Sigmoid colon (tissue), 7 donors: ENCODE results near the gene SPDYA. TPM values are rescaled to one million over a fixed set of nuclear protein-coding genes. Genes with fewer than 3 reads are reported as not detected.

Experiments
- DNase-seq: peaks from one replicate; pipeline ENCODE4 v3.0.0-alpha.2; 2019
- H3K27ac ChIP-seq, 4 donors: fragments of 200-600 bp; sonication (generic); one replicate each; pipeline ENCODE4 v1.5.1; 2016 to 2019; ENCODE audit warnings: mild to moderate bottlenecking in 1 of 4
- H3K27me3 ChIP-seq, 3 donors: fragments of 200-600 bp; sonication (generic); one replicate each; pipeline ENCODE4 v1.5.1; 2019; ENCODE audit warnings: mild to moderate bottlenecking in 1 of 3
- H3K36me3 ChIP-seq, 4 donors: fragments of 200-600 bp; sonication (generic); one replicate each; pipeline ENCODE4 v1.5.1; 2016 to 2019
- H3K4me1 ChIP-seq, 4 donors: fragments of 200-600 bp; sonication (generic); one replicate each; pipeline ENCODE4 v1.5.1; 2017 to 2019
- H3K4me3 ChIP-seq, 4 donors: fragments of 200-600 bp; sonication (generic); one replicate each; pipeline ENCODE4 v1.5.1; 2017 to 2019; ENCODE audit warnings: mild to moderate bottlenecking in 2 of 4, moderate library complexity in 1 of 4
- H3K9me3 ChIP-seq, 4 donors: fragments of 200-600 bp in 3 of 4; sonication (generic) in 3 of 4; one replicate each; pipeline versions ENCODE4 v1.5.1 to v1.6.1; 2013 to 2019
- EP300 ChIP-seq, 4 donors: sonication (generic); formaldehyde crosslinking; IDR thresholded peaks; one replicate each; pipeline ENCODE4 v1.6.1; 2017; ENCODE audit warnings: antibody characterized with exemption in 4 of 4
- POLR2A ChIP-seq, 2 donors: fragments of 450-650 bp; IDR thresholded peaks; one replicate each; pipeline ENCODE4 v1.6.1; 2016; ENCODE audit warnings: antibody characterized with exemption in 2 of 2, mild to moderate bottlenecking in 2 of 2, moderate library complexity in 2 of 2
- POLR2AphosphoS5 ChIP-seq, 4 donors: sonication (generic); formaldehyde crosslinking; IDR thresholded peaks; one replicate each; pipeline ENCODE4 v1.6.1; 2017; ENCODE audit warnings: antibody characterized with exemption in 4 of 4
- WGBS, 2 donors: extraction: QIAGEN DNeasy Blood & Tissue Kit; methylation state at CpG; one replicate each; pipeline ENCODE4 v1.1.7; 2013; 5-methylcytosine and 5-hydroxymethylcytosine counted together
- intact Hi-C: fragments of 100-400 bp; cut with DNase I; formaldehyde crosslinking; loops from one replicate; pipeline ENCODE4 v1.15.1; 2023
- polyA plus RNA-seq, 3 donors: library from polyadenylated mRNA; stranded (reverse); fragments of 200-250 nt; gene quantifications; one replicate each; pipeline ENCODE4 v1.2.3, GENCODE V29; 2013
- total RNA-seq, 4 donors: library from RNA; depleted of rRNA; stranded (reverse); fragments of >200 nt; gene quantifications; one replicate each; pipeline ENCODE4 v1.1.0, GENCODE V29; 2016
- TF ChIP-seq, protein P1 (sequence below), 4 experiments: fragments of 450-650 bp in 3 of 4; fragments of 200-600 bp in 1 of 4; IDR thresholded peaks; one replicate each; pipeline ENCODE4 v1.5.1; 2016 to 2019; ENCODE audit warnings: antibody characterized with exemption in 4 of 4, mild to moderate bottlenecking in 3 of 4, moderate library complexity in 2 of 4
- donor health status: healthy with polysubstance abuse.
- donor health status: Bipolar disorder and iron deficiency.
- donor health status: healthy.

SPDYA gene
- 1 to 10 TPM in 2 of 4 donors, under 1 TPM in 2; 0.66 to 2.2 (median 1.0) TPM for total RNA-seq
- 1 to 10 TPM in 1 of 3 donors, under 1 TPM in 1, not detected in 1; 0.13 to 1.2 TPM for polyA plus RNA-seq

DNA sequence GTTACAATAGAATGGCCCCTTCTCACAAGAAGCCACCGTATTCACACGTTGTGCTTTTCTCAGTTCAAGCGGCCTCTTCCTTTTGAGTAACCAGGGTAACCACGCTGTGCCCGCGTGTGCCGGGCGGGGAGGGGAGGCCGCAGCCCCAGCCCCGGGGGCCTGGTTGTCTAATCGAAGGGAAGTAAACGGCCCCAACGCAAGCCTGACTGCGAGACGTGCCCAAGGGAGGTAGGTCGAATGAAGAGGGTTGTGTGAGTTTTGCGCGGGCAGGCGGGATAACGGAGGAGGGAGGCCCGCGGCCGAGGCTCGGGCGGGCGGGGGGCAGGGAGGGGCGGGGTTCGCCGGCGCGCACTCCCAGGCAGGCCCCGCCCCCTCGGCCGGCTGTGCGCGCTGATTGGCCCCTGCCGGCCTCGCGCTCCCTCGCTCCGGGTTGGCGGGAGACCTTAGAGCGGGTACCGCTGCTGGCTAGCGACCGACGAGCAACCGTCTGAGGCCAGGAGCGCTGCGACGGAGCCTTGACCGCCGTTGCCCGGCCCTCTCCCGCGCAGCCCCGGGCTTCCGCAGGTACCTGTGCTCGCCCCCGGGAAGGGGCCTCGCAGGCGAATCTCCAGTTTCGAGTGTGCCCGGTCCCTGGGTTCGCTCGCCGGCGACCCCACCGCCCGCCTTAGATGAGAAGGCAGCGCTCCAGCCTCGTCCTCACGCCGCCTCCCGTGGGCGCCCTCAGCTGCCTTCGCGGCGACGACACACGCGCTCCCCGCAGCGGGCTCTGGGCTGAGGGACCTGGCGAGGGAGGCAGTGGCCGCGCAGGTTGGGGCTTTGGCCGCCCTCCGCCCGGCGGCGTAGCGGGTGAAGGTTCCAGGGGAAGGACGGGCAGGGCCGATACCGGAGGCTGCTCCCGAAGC lies at the start of gene SPDYA:
SPDYA (plus strand) TSS at position 451 of the 902 bp plus-strand sequence. CDS start 5,181 bp downstream, outside the sequence.
- peak; percentile 86 for DNase-seq
- peak within 1 kb of the TSS; percentile 32 to 54 (median 52) for H3K27ac ChIP-seq
- peaks cover 0 to 22% (median 14%) of the 10 kb centered on the region in 4 donors for H3K4me1 ChIP-seq
- H3K36me3 ChIP-seq: peaks cover 0 to 11% (median 6%) of the 10 kb centered on the region in 4 donors
- no peaks in the 10 kb centered on the region for H3K9me3 ChIP-seq
- no peaks in the 10 kb centered on the region for H3K27me3 ChIP-seq
- WGBS, 2 donors: 6 to 7% methylated on average over 97 of the region's 97 CpGs
- H3K4me3 ChIP-seq: peak within 1 kb of the TSS; percentile 27 to 56 (median 49)
- TF ChIP-seq EP300 (IDR thresholded peaks at IDR 0.05) (no peak), POLR2AphosphoS5 (IDR thresholded peaks at IDR 0.05) (peak in 3 of 4 donors; percentile 17 to 59 (median 35)), POLR2A (IDR thresholded peaks at IDR 0.05) (no peak)
- TF ChIP-seq, protein P1, sequence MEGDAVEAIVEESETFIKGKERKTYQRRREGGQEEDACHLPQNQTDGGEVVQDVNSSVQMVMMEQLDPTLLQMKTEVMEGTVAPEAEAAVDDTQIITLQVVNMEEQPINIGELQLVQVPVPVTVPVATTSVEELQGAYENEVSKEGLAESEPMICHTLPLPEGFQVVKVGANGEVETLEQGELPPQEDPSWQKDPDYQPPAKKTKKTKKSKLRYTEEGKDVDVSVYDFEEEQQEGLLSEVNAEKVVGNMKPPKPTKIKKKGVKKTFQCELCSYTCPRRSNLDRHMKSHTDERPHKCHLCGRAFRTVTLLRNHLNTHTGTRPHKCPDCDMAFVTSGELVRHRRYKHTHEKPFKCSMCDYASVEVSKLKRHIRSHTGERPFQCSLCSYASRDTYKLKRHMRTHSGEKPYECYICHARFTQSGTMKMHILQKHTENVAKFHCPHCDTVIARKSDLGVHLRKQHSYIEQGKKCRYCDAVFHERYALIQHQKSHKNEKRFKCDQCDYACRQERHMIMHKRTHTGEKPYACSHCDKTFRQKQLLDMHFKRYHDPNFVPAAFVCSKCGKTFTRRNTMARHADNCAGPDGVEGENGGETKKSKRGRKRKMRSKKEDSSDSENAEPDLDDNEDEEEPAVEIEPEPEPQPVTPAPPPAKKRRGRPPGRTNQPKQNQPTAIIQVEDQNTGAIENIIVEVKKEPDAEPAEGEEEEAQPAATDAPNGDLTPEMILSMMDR (IDR thresholded peaks at IDR 0.05): no peak
- intact Hi-C loops: loop anchor here (5.0 kb wide), 2 partner anchors 62 to 243 kb away; partner anchors contain the start of gene TRMT61B

DNA sequence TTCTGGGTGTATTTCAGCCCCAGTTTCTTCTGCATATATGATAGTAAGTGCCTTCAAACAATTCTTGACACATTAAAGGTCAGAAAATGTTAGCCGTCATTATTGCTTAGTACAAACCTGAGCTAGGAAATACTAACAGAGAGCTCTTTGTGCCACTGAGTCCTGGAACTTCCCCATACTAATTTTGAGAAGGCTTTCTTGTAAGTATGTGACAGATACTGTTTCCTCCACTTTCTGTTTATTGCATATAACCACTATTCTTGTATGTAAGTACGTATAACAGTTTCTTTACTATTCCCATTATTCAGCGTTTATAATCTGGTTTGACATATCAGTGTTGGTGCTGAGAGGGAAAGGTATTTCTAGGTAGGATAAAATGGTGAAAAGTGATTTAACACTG lies 49.2 kb upstream of the SPDYA start:
- no peak for DNase-seq
- H3K27ac ChIP-seq: peak overlapping the region in 1 of 4 donors; percentile 65
- H3K27me3 ChIP-seq: no peaks in the 10 kb centered on the region
- intact Hi-C loops: no loop called here
- no peak overlapping the region for H3K4me3 ChIP-seq
- WGBS, 2 donors: 85 to 88% methylated on average over 3 of the region's 3 CpGs
- TF ChIP-seq POLR2AphosphoS5 (IDR thresholded peaks at IDR 0.05): no peak
- no peak for TF ChIP-seq EP300 (IDR thresholded peaks at IDR 0.05)
- TF ChIP-seq, protein P1 (IDR thresholded peaks at IDR 0.05): no peak
- TF ChIP-seq POLR2A (IDR thresholded peaks at IDR 0.05): no peak
- peaks cover 0 to 21% (median 0%) of the 10 kb centered on the region in 4 donors for H3K36me3 ChIP-seq
- peaks cover 0 to 94% (median 86%) of the 10 kb centered on the region in 4 donors for H3K4me1 ChIP-seq
- H3K9me3 ChIP-seq: no peaks in the 10 kb centered on the region

DNA sequence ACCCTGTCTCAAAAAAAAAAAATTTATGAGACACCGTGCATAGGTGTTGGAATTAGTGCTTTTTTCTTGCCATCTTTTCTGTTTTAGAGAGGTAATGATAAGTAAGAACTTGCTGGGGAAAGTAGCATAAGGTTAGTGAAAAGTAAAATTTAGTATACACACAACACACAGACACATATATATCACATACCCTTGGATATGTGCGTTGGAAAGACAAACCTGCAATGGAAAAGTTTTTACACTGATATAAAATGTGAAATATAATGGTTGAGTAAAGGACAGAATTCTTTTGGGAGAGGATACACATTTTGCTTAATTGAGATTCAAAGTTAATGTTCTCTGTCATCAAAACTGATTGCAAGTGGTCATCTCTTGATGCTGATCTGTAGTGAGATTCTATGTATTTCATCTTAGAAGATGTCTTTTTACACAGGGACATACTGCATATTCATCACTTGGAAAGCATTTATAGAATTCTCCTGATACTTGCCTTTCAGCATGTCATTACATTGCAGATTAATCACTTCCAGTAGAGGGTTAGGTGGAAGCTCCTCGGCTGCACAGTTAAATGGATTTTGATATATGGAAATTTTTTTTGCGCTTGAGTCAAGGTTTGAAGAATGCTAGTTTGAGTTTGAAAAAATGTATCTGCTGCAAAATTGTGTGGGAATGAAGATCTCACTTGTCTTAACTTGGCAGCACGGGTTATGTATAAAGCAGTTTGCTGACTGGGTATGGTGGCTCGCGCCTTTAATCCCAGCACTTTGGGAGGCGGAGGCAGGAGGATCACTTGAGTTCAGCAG lies 45.5 kb upstream of the SPDYA start:
- H3K36me3 ChIP-seq: peaks cover 0 to 15% (median 0%) of the 10 kb centered on the region in 4 donors
- no peak for DNase-seq
- peaks cover 0 to 96% (median 84%) of the 10 kb centered on the region in 4 donors for H3K4me1 ChIP-seq
- no peak overlapping the region for H3K4me3 ChIP-seq
- WGBS, 2 donors: 88 to 92% methylated on average over 8 of the region's 8 CpGs
- no peaks in the 10 kb centered on the region for H3K27me3 ChIP-seq
- H3K9me3 ChIP-seq: no peaks in the 10 kb centered on the region
- TF ChIP-seq POLR2A (IDR thresholded peaks at IDR 0.05): no peak
- TF ChIP-seq, protein P1 (IDR thresholded peaks at IDR 0.05): no peak
- no peak for TF ChIP-seq POLR2AphosphoS5 (IDR thresholded peaks at IDR 0.05)
- no peak for TF ChIP-seq EP300 (IDR thresholded peaks at IDR 0.05)
- H3K27ac ChIP-seq: peak overlapping the region in 1 of 4 donors; percentile 65
- intact Hi-C loops: no loop called here

DNA sequence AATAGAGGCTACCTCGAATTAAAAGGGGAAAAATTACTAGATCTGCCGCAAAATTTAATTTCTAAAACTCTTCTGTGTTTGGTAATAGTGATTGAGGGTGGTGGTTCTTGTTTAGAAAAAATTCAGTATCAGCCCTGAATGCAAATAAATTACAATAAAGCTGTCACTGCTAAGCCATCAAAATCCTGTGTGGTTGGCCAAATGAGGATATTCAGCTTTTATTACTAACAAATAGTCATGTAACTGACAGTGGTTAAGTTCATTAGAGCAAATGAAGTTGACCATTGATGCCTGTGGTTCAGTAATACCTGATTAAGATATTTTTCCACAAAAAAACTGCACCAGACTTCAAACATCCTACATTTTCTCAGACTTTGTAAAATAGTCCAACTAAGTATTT lies 44.6 kb upstream of the SPDYA start:
- intact Hi-C loops: no loop called here
- H3K4me3 ChIP-seq: no peak overlapping the region
- TF ChIP-seq POLR2AphosphoS5 (IDR thresholded peaks at IDR 0.05) (no peak), POLR2A (IDR thresholded peaks at IDR 0.05) (no peak), EP300 (IDR thresholded peaks at IDR 0.05) (no peak)
- TF ChIP-seq, protein P1 (IDR thresholded peaks at IDR 0.05): no peak
- 86 to 90% methylated on average over 2 of the region's 2 CpGs for WGBS, 2 donors
- no peaks in the 10 kb centered on the region for H3K27me3 ChIP-seq
- no peak overlapping the region for H3K27ac ChIP-seq
- peaks cover 0 to 7% (median 0%) of the 10 kb centered on the region in 4 donors for H3K36me3 ChIP-seq
- no peaks in the 10 kb centered on the region for H3K9me3 ChIP-seq
- H3K4me1 ChIP-seq: peaks cover 0 to 93% (median 81%) of the 10 kb centered on the region in 4 donors
- no peak for DNase-seq
